Muscle layer of duodenum (tissue), 2 donors: ENCODE data around the gene SOWAHB.
"Not testable (repeated sequence)": the region's sequence is repeated elsewhere in the genome, so short reads cannot be mapped to it uniquely, and the experiment has no call there.

Experiments
- H3K27ac ChIP-seq: one replicate; pipeline ENCODE4 v1.7.0; 2013; ENCODE audit warnings: mild to moderate bottlenecking, low read length
- H3K27me3 ChIP-seq: one replicate; pipeline ENCODE4 v1.7.0; 2013; ENCODE audit warnings: low read depth, mild to moderate bottlenecking, control low read depth, low read length
- H3K36me3 ChIP-seq, 2 donors: one replicate each; pipeline ENCODE4 v1.7.0; 2013; ENCODE audit warnings: low read length in 2 of 2, control low read depth in 1 of 2, mild to moderate bottlenecking in 1 of 2; ENCODE audit not compliant: insufficient read depth in 2 of 2, control insufficient read depth in 1 of 2
- H3K4me1 ChIP-seq, 2 donors: one replicate each; pipeline ENCODE4 v1.7.0; 2013; ENCODE audit warnings: low read length in 2 of 2, mild to moderate bottlenecking in 2 of 2, control low read depth in 1 of 2, moderate library complexity in 1 of 2; ENCODE audit not compliant: insufficient read depth in 2 of 2, control insufficient read depth in 1 of 2
- H3K4me3 ChIP-seq, 2 donors: one replicate each; pipeline ENCODE4 v1.7.0; 2013; ENCODE audit warnings: low read length in 2 of 2, low read depth in 1 of 2, mild to moderate bottlenecking in 1 of 2
- H3K9me3 ChIP-seq, 2 donors: one replicate each; pipeline ENCODE4 v1.7.0; 2013; ENCODE audit warnings: low read length in 2 of 2, control low read depth in 1 of 2, mild to moderate bottlenecking in 1 of 2; ENCODE audit not compliant: control insufficient read depth in 1 of 2
- donor health status: healthy.

The SOWAHB gene

GRCh38 chr4:76892601-76893000 lies 5.3 kb downstream of the SOWAHB start:
- no peak overlapping the region for H3K4me3 ChIP-seq
- H3K27ac ChIP-seq, result no peak overlapping the region
- no peaks in the 10 kb centered on the region for H3K9me3 ChIP-seq
- peaks cover 0 to 4% of the 10 kb centered on the region in 2 donors for H3K4me1 ChIP-seq
- H3K36me3 ChIP-seq, result no peaks in the 10 kb centered on the region
- peaks cover 16% of the 10 kb centered on the region for H3K27me3 ChIP-seq

GRCh38 chr4:76892001-76892400 lies 5.9 kb downstream of the SOWAHB start:
- no peak overlapping the region for H3K27ac ChIP-seq

GRCh38 chr4:76886848-76887441 lies 11.0 kb downstream of the SOWAHB start:
- H3K4me3 ChIP-seq, result no peak overlapping the region
- no peak overlapping the region for H3K27ac ChIP-seq
- H3K4me1 ChIP-seq, result no peaks in the 10 kb centered on the region
- no peaks in the 10 kb centered on the region for H3K27me3 ChIP-seq
- no peaks in the 10 kb centered on the region for H3K36me3 ChIP-seq
- no peaks in the 10 kb centered on the region for H3K9me3 ChIP-seq

More at GRCh38 chr4:76892001-76892400, 5.9 kb downstream of the SOWAHB start:
- H3K36me3 ChIP-seq, result no peaks in the 10 kb centered on the region
- peaks cover 0 to 4% of the 10 kb centered on the region in 2 donors for H3K4me1 ChIP-seq
- H3K4me3 ChIP-seq, result no peak overlapping the region
- peaks cover 16% of the 10 kb centered on the region for H3K27me3 ChIP-seq
- no peaks in the 10 kb centered on the region for H3K9me3 ChIP-seq

- H3K4me3 ChIP-seq, result no peak overlapping the region
- H3K27me3 ChIP-seq, result no peaks in the 10 kb centered on the region
- no peaks in the 10 kb centered on the region for H3K9me3 ChIP-seq
- no peaks in the 10 kb centered on the region for H3K4me1 ChIP-seq
- no peak overlapping the region for H3K27ac ChIP-seq
- H3K36me3 ChIP-seq, result no peaks in the 10 kb centered on the region
Observed at GRCh38 chr4:76886214-76886613, 11.7 kb downstream of the SOWAHB start.

- Histone ChIP-seq H3K36me3 (no peaks in the 10 kb centered on the region), H3K4me1 (no peaks in the 10 kb centered on the region), H3K4me3 (no peak overlapping the region), H3K9me3 (no peaks in the 10 kb centered on the region), H3K27ac (no peak overlapping the region), H3K27me3 (no peaks in the 10 kb centered on the region)
Observed at GRCh38 chr4:76883147-76883546, 14.8 kb downstream of the SOWAHB start.

GRCh38 chr4:76882630-76883029 lies 15.3 kb downstream of the SOWAHB start:
- Histone ChIP-seq H3K4me3 (no peak overlapping the region), H3K27ac (no peak overlapping the region), H3K36me3 (no peaks in the 10 kb centered on the region), H3K27me3 (no peaks in the 10 kb centered on the region), H3K4me1 (no peaks in the 10 kb centered on the region), H3K9me3 (no peaks in the 10 kb centered on the region)

GRCh38 chr4:76881375-76881774 lies 16.6 kb downstream of the SOWAHB start:
- Histone ChIP-seq H3K9me3 (no peaks in the 10 kb centered on the region), H3K27me3 (no peaks in the 10 kb centered on the region), H3K36me3 (no peaks in the 10 kb centered on the region), H3K4me1 (no peaks in the 10 kb centered on the region), H3K27ac (no peak overlapping the region), H3K4me3 (no peak overlapping the region)

- Histone ChIP-seq H3K9me3 (no peaks in the 10 kb centered on the region), H3K27ac (no peak overlapping the region), H3K4me1 (no peaks in the 10 kb centered on the region), H3K4me3 (no peak overlapping the region), H3K36me3 (no peaks in the 10 kb centered on the region), H3K27me3 (no peaks in the 10 kb centered on the region)
Observed at GRCh38 chr4:76879731-76880364, 18.1 kb downstream of the SOWAHB start.

GRCh38 chr4:76878641-76879165 lies 19.2 kb downstream of the SOWAHB start:
- H3K27me3 ChIP-seq, H3K4me3 ChIP-seq, H3K36me3 ChIP-seq, H3K4me1 ChIP-seq, H3K9me3 ChIP-seq, H3K27ac ChIP-seq: not testable (repeated sequence)

- H3K27me3 ChIP-seq, result no peaks in the 10 kb centered on the region
- no peaks in the 10 kb centered on the region for H3K36me3 ChIP-seq
- no peak overlapping the region for H3K27ac ChIP-seq
Observed at GRCh38 chr4:76874176-76874575, 23.8 kb downstream of the SOWAHB start.

GRCh38 chr4:76873495-76873894 lies 24.4 kb downstream of the SOWAHB start:
- Histone ChIP-seq H3K36me3 (no peaks in the 10 kb centered on the region), H3K4me3 (no peak overlapping the region), H3K4me1 (no peaks in the 10 kb centered on the region), H3K27me3 (no peaks in the 10 kb centered on the region), H3K27ac (no peak overlapping the region), H3K9me3 (no peaks in the 10 kb centered on the region)

More at GRCh38 chr4:76874176-76874575, 23.8 kb downstream of the SOWAHB start:
- Histone ChIP-seq H3K9me3 (no peaks in the 10 kb centered on the region), H3K4me1 (no peaks in the 10 kb centered on the region), H3K4me3 (no peak overlapping the region)

GRCh38 chr4:76872556-76872955 lies 25.4 kb downstream of the SOWAHB start:
- no peaks in the 10 kb centered on the region for H3K36me3 ChIP-seq
- H3K4me1 ChIP-seq, result no peaks in the 10 kb centered on the region
- no peak overlapping the region for H3K27ac ChIP-seq
- no peaks in the 10 kb centered on the region for H3K27me3 ChIP-seq
- H3K4me3 ChIP-seq, result no peak overlapping the region
- no peaks in the 10 kb centered on the region for H3K9me3 ChIP-seq
